Esophagus muscularis mucosa (tissue), 4 donors: ENCODE measurements around the gene KIR2DL4.

Experiments
- CTCF ChIP-seq, 3 experiments: fragments of 200-600 bp in 2 of 3; fragments of 450-650 bp in 1 of 3; sonication (generic) in 2 of 3; IDR thresholded peaks; one replicate each; pipeline ENCODE4 v1.5.1; 2017 to 2019; ENCODE audit warnings: antibody characterized with exemption in 3 of 3, mild to moderate bottlenecking in 2 of 3, moderate library complexity in 1 of 3
- EP300 ChIP-seq: sonication (generic); formaldehyde crosslinking; IDR thresholded peaks from one replicate; pipeline ENCODE4 v1.6.1; 2017; ENCODE audit warnings: antibody characterized with exemption
- POLR2AphosphoS5 ChIP-seq, 2 donors: sonication (generic); formaldehyde crosslinking; IDR thresholded peaks; one replicate each; pipeline ENCODE4 v1.6.1; 2017; ENCODE audit warnings: antibody characterized with exemption in 2 of 2

- TF ChIP-seq CTCF (IDR thresholded peaks at IDR 0.05) (no peak), POLR2AphosphoS5 (IDR thresholded peaks at IDR 0.05) (no peak), EP300 (no peak)
Measured at GRCh38 chr19:54817670-54818536, 14.5 kb downstream of the KIR2DL4 start.
